AG20443 (cell line): Measurements from ENCODE around the gene DYNC1H1.
"Not testable (repeated sequence)": the region's sequence is repeated elsewhere in the genome, so short reads cannot be mapped to it uniquely, and the experiment has no call there.

Experiments used
- DNase-seq: peaks from one replicate; pipeline ENCODE4 v3.0.0; 2012; ENCODE audit warnings: low spot score, mixed read lengths

The DYNC1H1 gene

DNA sequence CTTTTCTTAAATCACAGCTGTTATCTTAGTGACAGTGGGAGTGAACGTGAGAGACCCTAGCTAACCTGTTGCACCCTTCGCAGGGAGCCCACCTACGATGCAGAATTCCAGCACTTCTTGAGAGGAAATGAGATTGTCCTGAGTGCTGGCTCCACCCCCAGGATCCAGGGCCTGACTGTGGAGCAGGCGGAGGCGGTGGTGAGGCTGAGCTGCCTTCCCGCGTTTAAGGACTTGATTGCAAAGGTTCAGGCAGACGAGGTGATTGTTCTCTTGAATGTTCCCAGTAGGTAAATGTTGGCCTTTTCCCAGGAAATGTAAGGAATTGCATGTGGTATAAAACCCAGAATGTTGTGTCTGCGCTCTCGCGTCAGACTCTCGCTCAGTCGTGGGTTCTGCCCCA is 75.8 kb downstream of the DYNC1H1 start:
- no peak for DNase-seq

DNA sequence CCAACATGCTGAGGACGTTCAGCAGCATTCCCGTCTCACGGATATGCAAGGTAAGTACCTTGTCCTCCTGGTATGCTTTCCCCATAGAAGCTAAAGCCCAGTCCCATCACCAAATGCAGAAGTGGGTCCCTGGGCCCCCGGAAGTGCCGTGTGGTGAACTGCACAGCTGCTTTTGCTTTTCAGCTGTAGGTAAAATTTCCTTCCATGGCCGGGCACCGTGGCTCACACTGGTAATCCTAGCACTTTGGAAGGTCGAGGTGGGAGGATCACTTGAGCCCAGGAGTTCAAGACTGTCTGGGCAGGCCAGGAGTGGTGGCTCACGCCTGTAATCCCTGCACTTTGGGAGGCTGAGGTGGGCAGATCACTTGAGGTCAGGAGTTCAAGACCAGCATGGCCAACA is 78.3 kb downstream of the DYNC1H1 start:
- DNase-seq, result no peak

GRCh38 chr14:102043251-102044025 is 79.1 kb downstream of the DYNC1H1 start:
- peak; percentile 27 for DNase-seq

DNA sequence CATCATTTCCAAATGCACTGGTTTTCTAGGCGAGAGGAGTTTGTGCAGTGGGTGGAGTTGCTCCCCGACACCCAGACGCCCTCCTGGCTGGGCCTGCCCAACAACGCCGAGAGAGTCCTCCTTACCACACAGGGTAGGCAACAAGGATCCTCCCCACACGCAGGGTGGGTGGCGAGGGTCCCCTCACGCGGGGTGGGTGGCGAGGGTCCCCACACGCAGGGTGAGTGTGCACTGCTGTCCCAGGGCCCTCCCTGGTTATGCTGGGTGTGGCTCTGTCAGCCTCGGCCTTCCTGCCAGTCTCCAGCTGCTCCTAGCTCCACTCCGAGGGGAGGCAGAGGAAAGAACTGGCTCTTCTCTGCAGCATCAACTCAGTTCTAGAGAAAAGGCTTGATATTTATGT is 80.2 kb downstream of the DYNC1H1 start:
- no peak for DNase-seq

GRCh38 chr14:102046337-102047278 is 82.2 kb downstream of the DYNC1H1 start:
- peak; percentile 87 for DNase-seq

DNA sequence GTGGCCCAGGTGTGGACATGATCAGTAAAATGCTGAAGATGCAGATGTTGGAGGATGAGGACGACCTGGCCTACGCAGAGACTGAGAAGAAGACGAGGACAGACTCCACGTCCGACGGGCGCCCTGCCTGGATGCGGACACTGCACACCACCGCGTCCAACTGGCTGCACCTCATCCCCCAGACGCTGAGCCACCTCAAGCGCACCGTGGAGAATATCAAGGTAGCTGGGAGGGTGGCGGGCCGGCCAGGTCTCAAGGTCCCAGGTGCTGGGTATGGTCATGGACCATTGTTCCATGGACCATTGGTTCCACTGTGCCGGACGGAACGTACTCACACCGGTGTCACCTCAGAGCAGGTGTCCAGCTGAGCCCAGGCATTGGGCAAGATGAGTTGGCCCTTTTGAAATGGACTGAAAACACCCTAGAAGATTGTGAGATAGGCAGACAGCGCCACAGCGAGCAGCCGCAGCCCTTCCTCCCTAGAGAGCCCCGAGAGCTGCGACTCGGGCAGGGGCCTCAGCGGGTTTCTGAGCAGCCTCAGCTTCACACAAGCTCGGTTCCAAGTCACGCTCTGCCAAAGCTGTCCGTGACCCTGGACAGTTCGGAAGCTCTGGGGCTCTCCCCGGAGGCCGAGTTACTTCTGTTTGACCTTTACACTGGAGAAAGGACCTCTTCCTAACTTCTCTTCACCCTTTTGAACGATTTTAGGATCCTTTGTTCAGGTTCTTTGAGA is 83.6 kb downstream of the DYNC1H1 start:
- no peak for DNase-seq

GRCh38 chr14:102049258-102050025 is 85.1 kb downstream of the DYNC1H1 start:
- no peak for DNase-seq

- DNase-seq, result no peak
These were observed 85.6 kb downstream of the DYNC1H1 start for GRCh38 chr14:102050026-102050405.

- DNase-seq, result peak; percentile 82
These were observed 86.3 kb downstream of the DYNC1H1 start for GRCh38 chr14:102050625-102051024.

DNA sequence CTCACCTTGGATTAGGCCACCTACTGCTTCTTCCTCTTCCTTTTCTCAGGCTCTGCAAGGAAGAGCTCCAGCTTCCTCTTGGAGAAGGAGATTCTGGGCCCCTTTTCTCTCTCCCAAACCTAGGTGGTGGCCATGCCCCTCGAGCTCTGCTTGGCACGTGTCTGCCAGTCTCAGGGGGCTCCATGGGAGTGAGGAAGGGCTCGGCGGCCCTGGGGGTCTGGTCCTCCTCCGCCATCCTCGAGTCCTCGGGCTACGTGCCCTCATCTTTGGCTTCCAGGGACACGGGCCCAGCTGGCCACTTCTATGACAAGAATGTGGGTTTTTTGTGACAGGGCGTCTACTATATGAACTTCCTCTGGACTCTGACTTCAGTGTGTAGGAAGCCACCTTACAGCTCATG is 88.1 kb downstream of the DYNC1H1 start:
- no peak for DNase-seq

DNA sequence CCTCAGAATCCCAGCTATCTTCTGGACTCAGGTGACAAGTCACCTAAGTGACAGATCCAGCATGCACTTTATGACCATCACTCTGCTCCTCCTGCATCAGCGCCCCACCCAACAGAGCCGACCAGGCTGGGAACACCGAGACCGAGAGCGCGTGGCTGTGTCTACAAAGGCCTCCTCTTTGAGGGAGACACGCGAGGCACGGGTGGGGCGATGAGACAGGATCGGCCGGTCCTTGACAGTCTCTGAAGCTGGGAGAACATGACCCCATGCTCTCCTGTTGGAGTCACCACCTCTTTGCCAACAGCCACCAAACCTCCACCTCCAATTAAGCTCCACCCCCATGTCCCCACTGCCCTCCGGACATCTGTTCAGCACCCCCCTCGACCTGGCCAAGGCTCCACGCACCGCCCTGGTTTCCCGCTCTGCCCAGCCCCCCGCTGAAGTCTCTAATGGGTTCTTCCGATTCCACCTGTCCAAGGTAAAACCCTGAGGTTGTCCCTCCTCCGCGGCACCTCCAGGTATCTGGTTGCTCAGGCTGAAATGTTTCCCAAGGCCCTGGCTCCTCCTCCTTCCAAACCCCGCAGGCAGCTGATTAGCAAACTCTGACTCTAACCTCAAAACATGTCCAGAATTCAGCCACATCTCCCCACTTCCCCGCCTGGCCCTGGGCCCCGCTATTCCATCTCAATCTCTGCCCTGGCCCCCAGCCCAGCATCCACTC is 91.0 kb downstream of the DYNC1H1 start:
- peak; percentile 79 for DNase-seq

DNA sequence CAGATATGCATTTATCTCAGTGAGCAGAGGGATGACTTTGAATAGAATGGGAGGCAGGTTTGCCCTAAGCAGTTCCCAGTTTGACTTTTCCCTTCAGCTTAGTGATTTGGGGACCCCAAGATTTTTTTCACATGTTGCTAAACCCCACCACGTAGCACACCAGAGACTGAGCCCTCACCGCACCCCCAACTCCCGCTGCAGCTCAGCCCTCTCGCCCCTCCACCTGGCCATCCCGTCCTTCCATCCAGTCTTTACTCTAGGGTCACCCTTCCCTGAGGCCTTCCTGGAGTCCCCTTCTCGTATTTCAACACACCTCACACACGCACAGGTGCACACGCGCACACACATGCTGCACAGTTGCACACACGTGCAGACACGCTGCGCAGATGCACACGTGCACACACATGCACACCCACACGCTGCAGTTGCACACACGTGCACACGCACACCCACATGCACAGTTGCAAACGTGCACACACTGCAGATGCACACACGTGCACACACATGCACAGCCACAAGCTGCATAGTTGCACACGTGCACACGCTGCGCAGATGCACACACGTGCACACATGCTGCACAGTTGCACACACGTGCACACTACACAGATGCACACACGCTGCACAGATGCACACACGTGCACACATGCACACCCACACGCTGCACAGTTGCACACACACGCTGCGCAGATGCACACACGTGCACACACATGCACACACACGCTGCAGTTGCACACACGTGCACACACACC is 92.5 kb downstream of the DYNC1H1 start:
- DNase-seq, result no peak

- no peak for DNase-seq
These were observed 93.2 kb downstream of the DYNC1H1 start for GRCh38 chr14:102057480-102058114.

GRCh38 chr14:102058146-102058545 is 93.8 kb downstream of the DYNC1H1 start:
- no peak for DNase-seq

- DNase-seq, result no peak
These were observed 94.6 kb downstream of the DYNC1H1 start for GRCh38 chr14:102058961-102059360.

GRCh38 chr14:102063109-102063807 is 98.9 kb downstream of the DYNC1H1 start:
- peak; percentile 94 for DNase-seq

DNA sequence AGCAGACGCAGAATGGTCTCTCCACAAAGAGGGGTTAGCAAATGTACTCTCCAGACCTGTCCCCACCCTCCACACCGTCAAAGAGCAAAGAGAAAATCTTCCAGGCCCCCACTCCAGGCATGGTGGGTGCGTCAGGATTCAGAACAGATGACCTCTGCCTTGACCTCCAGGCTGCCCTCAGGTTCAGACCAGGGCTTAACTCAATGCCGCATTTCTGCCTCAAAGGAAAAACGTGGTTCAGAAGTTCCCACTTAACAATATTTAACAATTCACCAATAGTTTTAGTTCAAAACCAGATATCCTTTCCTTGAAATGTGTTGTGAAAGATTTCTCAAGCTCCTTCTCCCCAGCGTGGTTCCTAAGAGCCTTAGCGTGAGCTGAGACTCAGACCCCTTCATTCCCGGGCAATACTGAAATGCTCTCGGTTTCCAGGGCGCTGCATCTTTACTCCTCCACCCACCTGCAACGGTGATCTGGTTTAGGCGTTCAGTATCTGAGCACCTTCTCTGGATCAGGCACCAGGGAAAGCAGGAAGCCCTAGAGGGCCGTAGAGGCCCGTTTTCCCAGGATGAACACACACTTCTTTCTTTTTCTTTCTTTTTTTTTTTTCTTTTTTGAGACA is 99.5 kb downstream of the DYNC1H1 start:
- DNase-seq, result no peak

- DNase-seq, result not testable (repeated sequence)
These were observed 100.2 kb downstream of the DYNC1H1 start for GRCh38 chr14:102064590-102064989.

- no peak for DNase-seq
These were observed 101.7 kb downstream of the DYNC1H1 start for GRCh38 chr14:102066041-102066451.
